Mesenchymal stem cell (in vitro differentiated cells and primary cell): ENCODE results near the gene TBC1D22A.

Experiments used
- DNase-seq: peaks from one replicate; pipeline ENCODE4 v3.0.0-alpha.2; 2013
- H2AFZ ChIP-seq: one replicate; pipeline ENCODE4 v1.6.1; 2013; ENCODE audit warnings: low read depth, mild to moderate bottlenecking, control low read depth, inconsistent platforms, low read length, moderate library complexity
- H2AK5ac ChIP-seq: 2 replicates; pipeline ENCODE4 v1.6.1; 2013; ENCODE audit warnings: low read length, moderate library complexity, mild to moderate bottlenecking, inconsistent platforms; ENCODE audit not compliant: severe bottlenecking
- H2BK120ac ChIP-seq: one replicate; pipeline ENCODE4 v1.6.1; 2013; ENCODE audit warnings: low read depth, mild to moderate bottlenecking, inconsistent platforms, low read length, moderate library complexity
- H2BK12ac ChIP-seq, 2 experiments: one replicate each; pipeline ENCODE4 v1.6.1; 2013; ENCODE audit warnings: inconsistent platforms in 2 of 2, low read length in 2 of 2, mild to moderate bottlenecking in 2 of 2, moderate library complexity in 2 of 2, control low read depth in 1 of 2
- H2BK15ac ChIP-seq: one replicate; pipeline ENCODE4 v1.6.1; 2013; ENCODE audit warnings: mild to moderate bottlenecking, low read depth, inconsistent platforms; ENCODE audit not compliant: poor library complexity, severe bottlenecking
- H2BK5ac ChIP-seq: 2 replicates; pipeline ENCODE4 v1.6.1; 2013; ENCODE audit warnings: low read depth, mild to moderate bottlenecking, low read length, control low read depth, inconsistent platforms; ENCODE audit not compliant: poor library complexity, severe bottlenecking
- H3K14ac ChIP-seq, 2 experiments: one replicate each; pipeline ENCODE4 v1.6.1; 2013; ENCODE audit warnings: inconsistent platforms in 2 of 2, low read length in 2 of 2, control low read depth in 1 of 2, mild to moderate bottlenecking in 1 of 2, moderate library complexity in 1 of 2
- H3K18ac ChIP-seq, 2 experiments: one replicate each; pipeline ENCODE4 v1.6.1; 2013; ENCODE audit warnings: inconsistent platforms in 2 of 2, low read length in 2 of 2, control low read depth in 1 of 2, low read depth in 1 of 2, mild to moderate bottlenecking in 1 of 2
- H3K23ac ChIP-seq, 2 experiments: one replicate each; pipeline ENCODE4 v1.6.1; 2013; ENCODE audit warnings: inconsistent platforms in 2 of 2, low read length in 2 of 2, mild to moderate bottlenecking in 2 of 2, moderate library complexity in 2 of 2, control low read depth in 1 of 2
- H3K27ac ChIP-seq: 2 replicates; pipeline ENCODE4 v1.5.1; 2013; ENCODE audit warnings: mild to moderate bottlenecking, moderate library complexity, low read length, control low read depth, inconsistent platforms; ENCODE audit not compliant: poor library complexity, severe bottlenecking
- H3K27me3 ChIP-seq, 2 experiments: 2 replicates each; pipeline versions ENCODE4 v1.6.1 to v1.7.0; 2013; ENCODE audit warnings: low read length in 2 of 2, mild to moderate bottlenecking in 2 of 2, moderate library complexity in 2 of 2, control low read depth in 1 of 2, inconsistent platforms in 1 of 2; ENCODE audit not compliant: control insufficient read depth in 1 of 2, insufficient read depth in 1 of 2
- H3K36me3 ChIP-seq, 2 experiments: 2 replicates each; pipeline versions ENCODE4 v1.6.1 to v1.7.0; 2013; ENCODE audit warnings: low read length in 2 of 2, control low read depth in 1 of 2, inconsistent platforms in 1 of 2, low read depth in 1 of 2, mild to moderate bottlenecking in 1 of 2; ENCODE audit not compliant: insufficient read depth in 2 of 2, control insufficient read depth in 1 of 2
- H3K4ac ChIP-seq, 2 experiments: one replicate each; pipeline ENCODE4 v1.6.1; 2013; ENCODE audit warnings: inconsistent platforms in 2 of 2, low read length in 2 of 2, mild to moderate bottlenecking in 2 of 2, moderate library complexity in 2 of 2, control low read depth in 1 of 2, low read depth in 1 of 2
- H3K4me1 ChIP-seq: 2 replicates; pipeline ENCODE4 v1.6.1; 2013; ENCODE audit warnings: low read depth, low read length, control low read depth; ENCODE audit not compliant: control insufficient read depth, insufficient read depth
- H3K4me2 ChIP-seq: 2 replicates; pipeline ENCODE4 v1.6.1; 2013; ENCODE audit warnings: low read length, mild to moderate bottlenecking, inconsistent platforms; ENCODE audit not compliant: poor library complexity, severe bottlenecking
- H3K4me3 ChIP-seq, 2 experiments: 2 replicates each; pipeline versions ENCODE4 v1.5.1 to v1.7.0; 2013; ENCODE audit warnings: low read length in 2 of 2, mild to moderate bottlenecking in 2 of 2, control low read depth in 1 of 2, low read depth in 1 of 2; ENCODE audit not compliant: insufficient read depth in 1 of 2
- H3K79me1 ChIP-seq: replicated peaks from 2 replicates; pipeline ENCODE4 v1.6.1; 2013; ENCODE audit warnings: mild to moderate bottlenecking, control low read depth, low read length, inconsistent platforms; ENCODE audit not compliant: poor library complexity, severe bottlenecking
- H3K9ac ChIP-seq: 2 replicates; pipeline ENCODE4 v1.7.0; 2013; ENCODE audit warnings: mild to moderate bottlenecking, low read length, moderate library complexity
- H3K9me3 ChIP-seq: 2 replicates; pipeline ENCODE4 v1.7.0; 2013; ENCODE audit warnings: mild to moderate bottlenecking, low read length; ENCODE audit not compliant: control insufficient read depth
- H4K8ac ChIP-seq: one replicate; pipeline ENCODE4 v1.6.1; 2013; ENCODE audit warnings: inconsistent platforms, mild to moderate bottlenecking, low read length, moderate library complexity
- H4K91ac ChIP-seq: one replicate; pipeline ENCODE4 v1.6.1; 2013; ENCODE audit warnings: mild to moderate bottlenecking, low read length, inconsistent platforms
- whole genome bisulfite sequencing: methylation state at CpG from one replicate; pipeline ENCODE4 v1.1.7; 2013; ENCODE audit warnings: mixed read lengths; 5-methylcytosine and 5-hydroxymethylcytosine counted together

TBC1D22A gene

DNA sequence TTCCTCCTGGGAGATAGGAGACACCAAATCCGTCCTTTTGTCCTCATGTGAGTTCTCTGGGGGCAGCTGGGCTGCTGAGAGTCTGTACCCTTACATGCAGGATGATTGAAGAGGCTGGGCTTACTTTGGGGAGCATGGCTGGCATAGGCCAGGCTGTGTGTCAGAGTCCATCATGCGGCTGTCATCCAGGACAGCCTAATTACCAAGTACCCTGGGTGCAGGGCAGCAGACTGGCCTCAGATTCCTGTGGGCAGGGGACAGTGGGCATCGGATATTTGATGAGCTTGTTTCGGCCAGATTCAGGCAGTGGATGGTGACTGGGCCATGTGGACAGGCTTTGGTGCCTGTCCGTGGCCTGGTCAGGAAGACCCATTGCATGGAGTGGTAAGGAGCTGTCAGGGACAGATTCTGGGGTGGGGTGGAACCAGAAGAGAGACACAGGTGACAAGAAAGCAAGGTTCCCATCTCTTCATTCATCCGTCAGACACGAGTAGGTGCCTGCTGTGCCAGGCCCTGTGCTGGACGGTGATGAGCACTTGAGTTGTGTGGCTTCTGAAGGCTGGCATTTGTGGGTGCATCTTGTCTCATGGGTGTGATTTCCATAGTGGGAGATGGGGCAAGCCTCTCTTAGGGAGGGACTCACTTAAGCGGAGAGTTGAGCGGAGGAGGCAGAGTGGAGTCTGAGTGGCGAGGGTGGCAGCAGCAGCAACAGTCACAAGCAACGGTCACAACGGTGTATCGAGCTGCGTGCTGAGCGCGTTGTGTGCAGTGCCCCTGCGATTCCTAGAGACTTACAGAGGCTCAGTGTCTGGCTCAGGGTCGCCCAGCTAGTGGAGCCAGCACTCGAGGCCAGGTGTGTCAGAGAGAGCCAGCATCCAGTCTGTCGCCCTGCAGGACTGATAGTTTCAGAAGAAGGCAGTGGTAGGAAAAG, 48.7 kb downstream of the TBC1D22A start:
- H3K14ac ChIP-seq, result peak overlapping the region in 1 of 2 experiments; percentile 51
- H2BK15ac ChIP-seq, result no peak overlapping the region
- no peak overlapping the region for H3K18ac ChIP-seq
- H3K4me2 ChIP-seq, result no peak overlapping the region
- peaks cover 21% of the 10 kb centered on the region for H3K4me1 ChIP-seq
- no peak overlapping the region for H3K27ac ChIP-seq
- 96% methylated on average over 21 of the region's 21 CpGs for WGBS
- no peak overlapping the region for H3K9ac ChIP-seq
- H2AFZ ChIP-seq, result no peak overlapping the region
- no peak overlapping the region for H3K4me3 ChIP-seq
- no peak overlapping the region for H4K91ac ChIP-seq
- H3K9me3 ChIP-seq, result no peaks in the 10 kb centered on the region
- DNase-seq, result no peak
- H2AK5ac ChIP-seq, result no peak overlapping the region
- peaks cover 42% of the 10 kb centered on the region for H3K79me1 ChIP-seq
- H2BK120ac ChIP-seq, result no peak overlapping the region
- H4K8ac ChIP-seq, result no peak overlapping the region
- no peak overlapping the region for H3K23ac ChIP-seq
- no peak overlapping the region for H2BK5ac ChIP-seq
- no peak overlapping the region for H3K4ac ChIP-seq
- peaks cover 23 to 28% of the 10 kb centered on the region in 2 experiments for H3K36me3 ChIP-seq
- no peak overlapping the region for H2BK12ac ChIP-seq
- no peaks in the 10 kb centered on the region for H3K27me3 ChIP-seq

DNA sequence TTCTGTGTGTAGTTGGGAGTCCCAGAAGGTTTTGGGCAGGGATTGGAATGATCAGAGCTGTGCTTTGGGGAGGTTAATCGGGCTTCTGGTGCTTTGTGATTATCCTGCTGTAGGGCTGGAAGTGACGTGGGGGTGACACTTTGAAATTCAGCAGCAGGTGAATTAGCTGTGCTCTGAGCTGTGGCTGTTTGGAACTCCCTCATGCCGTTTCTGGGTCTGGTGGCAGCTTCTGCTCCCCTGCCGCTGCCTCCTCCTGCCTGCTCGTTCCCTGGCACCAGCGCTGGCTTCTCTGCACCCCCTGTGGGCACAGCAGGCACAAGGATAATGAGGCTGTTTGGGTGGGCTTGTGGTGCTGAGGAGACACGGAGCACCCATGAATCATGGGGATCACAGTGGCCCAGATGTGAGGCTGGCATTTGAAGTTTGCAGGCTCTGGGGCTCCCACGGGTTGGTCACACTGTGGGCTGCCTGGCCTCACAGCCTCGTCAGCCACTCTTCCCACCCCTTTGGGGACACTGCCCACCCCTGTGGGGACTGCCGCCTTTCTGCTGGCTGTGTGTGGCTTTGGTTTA, 49.7 kb downstream of the TBC1D22A start:
- H3K4me3 ChIP-seq, result no peak overlapping the region
- H3K36me3 ChIP-seq, result peaks cover 16 to 23% of the 10 kb centered on the region in 2 experiments
- no peak overlapping the region for H3K14ac ChIP-seq
- 96% methylated on average over 9 of the region's 10 CpGs for WGBS
- H2BK12ac ChIP-seq, result no peak overlapping the region
- H2AFZ ChIP-seq, result no peak overlapping the region
- H3K79me1 ChIP-seq, result peaks cover 35% of the 10 kb centered on the region
- no peak overlapping the region for H2AK5ac ChIP-seq
- H3K9me3 ChIP-seq, result no peaks in the 10 kb centered on the region
- DNase-seq, result no peak
- H3K4me2 ChIP-seq, result no peak overlapping the region
- no peak overlapping the region for H4K91ac ChIP-seq
- peaks cover 22% of the 10 kb centered on the region for H3K4me1 ChIP-seq
- H3K27ac ChIP-seq, result no peak overlapping the region
- H3K4ac ChIP-seq, result no peak overlapping the region
- H3K23ac ChIP-seq, result no peak overlapping the region
- no peaks in the 10 kb centered on the region for H3K27me3 ChIP-seq
- no peak overlapping the region for H3K18ac ChIP-seq
- H3K9ac ChIP-seq, result no peak overlapping the region
- no peak overlapping the region for H4K8ac ChIP-seq
- no peak overlapping the region for H2BK5ac ChIP-seq
- no peak overlapping the region for H2BK15ac ChIP-seq
- no peak overlapping the region for H2BK120ac ChIP-seq

DNA sequence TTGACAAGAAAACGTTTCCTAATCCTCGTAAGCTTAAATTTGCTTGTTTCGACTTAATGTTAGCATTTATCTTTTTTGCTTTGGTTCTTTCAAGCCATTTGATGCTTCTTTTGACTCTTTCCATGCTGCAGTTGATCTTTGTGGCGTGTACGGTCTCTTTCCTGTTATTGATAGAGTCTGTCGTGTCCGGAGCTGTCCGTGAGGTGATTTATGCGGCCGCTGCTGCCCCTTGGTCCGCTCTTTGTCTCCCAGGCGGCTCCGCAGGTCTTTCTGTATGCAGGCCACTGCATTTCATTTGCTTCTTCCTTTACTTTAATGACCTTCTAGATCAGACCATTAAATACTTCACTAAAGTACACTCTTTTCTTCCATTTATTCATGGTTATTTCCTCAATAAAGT, 50.3 kb downstream of the TBC1D22A start:
- Histone ChIP-seq H3K27ac (no peak overlapping the region), H4K91ac (no peak overlapping the region), H3K27me3 (no peaks in the 10 kb centered on the region), H3K36me3 (peaks cover 12 to 19% of the 10 kb centered on the region in 2 experiments), H2BK15ac (no peak overlapping the region), H2AFZ (no peak overlapping the region), H3K4me1 (peaks cover 22% of the 10 kb centered on the region), H2BK120ac (no peak overlapping the region), H3K4me2 (no peak overlapping the region), H3K79me1 (peaks cover 30% of the 10 kb centered on the region), H3K9ac (no peak overlapping the region), H3K4ac (no peak overlapping the region), H2BK5ac (no peak overlapping the region), H3K14ac (no peak overlapping the region), H3K4me3 (no peak overlapping the region), H3K18ac (no peak overlapping the region), H2AK5ac (no peak overlapping the region), H2BK12ac (no peak overlapping the region), H4K8ac (no peak overlapping the region), H3K23ac (no peak overlapping the region), H3K9me3 (no peaks in the 10 kb centered on the region)
- WGBS, result 64% methylated on average over 13 of the region's 13 CpGs
- DNase-seq, result no peak

DNA sequence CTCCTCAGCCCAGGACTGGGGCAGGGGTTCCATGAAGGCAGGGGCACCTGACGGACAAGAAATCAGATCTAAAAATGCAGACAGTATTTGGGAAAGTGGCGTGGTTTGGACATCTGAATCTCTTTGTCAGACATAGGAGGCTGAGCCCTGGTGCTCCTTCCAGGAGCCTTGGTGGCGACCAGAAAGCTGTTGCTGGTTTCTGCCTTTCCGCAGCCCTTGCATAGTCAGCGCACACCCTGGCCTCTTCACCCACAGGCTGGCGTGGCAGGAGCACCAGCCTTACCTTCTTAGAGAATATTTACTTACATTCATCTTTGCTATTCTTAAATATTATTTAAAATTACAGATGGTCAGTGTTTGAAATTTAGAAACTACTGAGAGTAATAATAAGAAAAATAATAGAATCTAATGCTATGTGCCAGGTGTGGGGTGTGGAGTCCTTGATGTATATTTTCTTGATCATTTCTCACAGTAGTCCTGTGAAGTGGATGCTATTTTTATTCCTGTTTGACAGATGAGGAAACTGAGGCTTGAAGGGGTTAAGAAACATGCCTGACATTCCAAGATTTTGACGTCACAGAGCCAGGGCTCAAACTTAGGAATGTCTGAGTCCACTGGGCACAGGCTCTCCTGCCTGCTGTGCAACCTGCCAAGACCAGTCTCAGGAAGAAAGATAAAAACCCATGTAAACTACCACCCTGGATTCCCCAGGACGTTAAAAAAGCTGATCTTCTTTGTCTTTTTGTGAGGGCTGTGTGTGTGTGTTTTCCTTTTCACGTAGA, 51.6 kb downstream of the TBC1D22A start:
- Histone ChIP-seq H3K4me2 (no peak overlapping the region), H4K91ac (no peak overlapping the region), H2BK5ac (no peak overlapping the region), H3K23ac (no peak overlapping the region), H3K27ac (peak overlapping the region; percentile 38), H3K27me3 (no peaks in the 10 kb centered on the region), H3K4me1 (peaks cover 22% of the 10 kb centered on the region), H3K14ac (no peak overlapping the region), H3K4ac (no peak overlapping the region), H3K4me3 (no peak overlapping the region), H2AK5ac (peak overlapping the region; percentile 73), H2BK120ac (no peak overlapping the region), H3K79me1 (peaks cover 29% of the 10 kb centered on the region), H2BK15ac (no peak overlapping the region), H4K8ac (no peak overlapping the region), H3K9ac (no peak overlapping the region), H3K9me3 (no peaks in the 10 kb centered on the region), H3K18ac (no peak overlapping the region), H3K36me3 (peaks cover 12 to 18% of the 10 kb centered on the region in 2 experiments), H2BK12ac (no peak overlapping the region), H2AFZ (no peak overlapping the region)
- DNase-seq, result peak; percentile 28
- WGBS, result 74% methylated on average over 4 of the region's 9 CpGs
